GM12878 (cell line): ENCODE measurements around the gene CLEC4E. TPM values are rescaled to one million over a fixed set of nuclear protein-coding genes. Genes with fewer than 3 reads are reported as not detected.

Source experiments
- ATAC-seq: fragments of 200-7000 bp; cut with Tn5 transposase; 3 replicates; pipeline ENCODE4 v1.9.1; 2020; ENCODE audit warnings: mild to moderate bottlenecking, moderate library complexity
- BruUV-seq: library from RNA; stranded (reverse); fragments of 400-500 nt; replicated peaks from 2 replicates; lab custom pipeline; 2021; lab: Mats Ljungman, UMichigan
- CTCF ChIA-PET: fragments of 300-600 bp; sonication (Branson Sonifier 250); formaldehyde crosslinking; extraction: SDS; loops from one replicate; lab custom pipeline; 2021; ENCODE audit warnings: inconsistent platforms; lab: Yijun Ruan, JAX
- POLR2A ChIA-PET: fragments of 350-600 bp; formaldehyde crosslinking; extraction: SDS; loops from one replicate; lab custom pipeline; 2021; ENCODE audit warnings: inconsistent platforms; lab: Charles Lee
- RAD21 ChIA-PET: fragments of 300-600 bp; sonication (Branson Sonifier 250); formaldehyde crosslinking; loops from one replicate; lab custom pipeline; 2023; ENCODE audit warnings: antibody characterized with exemption; ENCODE audit not compliant: unreplicated experiment; lab: Charles Lee
- SMC1A ChIA-PET: fragments of 300-600 bp; sonication (Branson Sonifier 250); formaldehyde crosslinking; loops from one replicate; lab custom pipeline; 2023; ENCODE audit not compliant: unreplicated experiment, uncharacterized antibody; lab: Charles Lee
- DNase-seq: peaks from one replicate; pipeline ENCODE4 v3.0.0-alpha.2; 2011; ENCODE audit warnings: low read depth, low spot score
- FAIRE-seq: peaks from 3 replicates; lab custom pipeline; 2011; peaks lifted over from hg19 to GRCh38; lab: Jason Lieb, UNC
- H2AFZ ChIP-seq: 2 replicates; pipeline ENCODE4 v1.6.0; 2011; ENCODE audit warnings: low read depth, low read length, control low read depth; ENCODE audit not compliant: control insufficient read depth
- H3K27ac ChIP-seq: 2 replicates; pipeline ENCODE4 v1.5.1; 2011; ENCODE audit warnings: control low read depth; ENCODE audit not compliant: control insufficient read depth, insufficient read depth
- H3K27me3 ChIP-seq, 2 experiments: replicated peaks in 1 of 2; 2 replicates each; pipeline versions ENCODE4 v1.6.0 to v1.6.1; 2011; ENCODE audit warnings: low read length in 1 of 2; ENCODE audit not compliant: control insufficient read depth in 2 of 2, insufficient read depth in 2 of 2
- H3K36me3 ChIP-seq, 2 experiments: 2 replicates each; pipeline ENCODE4 v1.5.1; 2011; ENCODE audit warnings: low read length in 1 of 2; ENCODE audit not compliant: control insufficient read depth in 2 of 2, insufficient read depth in 2 of 2
- H3K4me1 ChIP-seq: 2 replicates; pipeline ENCODE4 v1.6.1; 2011; ENCODE audit warnings: mild to moderate bottlenecking, low read length, moderate library complexity, mixed read lengths; ENCODE audit not compliant: control insufficient read depth, insufficient read depth
- H3K4me2 ChIP-seq: 2 replicates; pipeline ENCODE4 v1.6.0; 2011; ENCODE audit warnings: control low read depth; ENCODE audit not compliant: control insufficient read depth, insufficient read depth
- H3K4me3 ChIP-seq: fragments of 200-600 bp; sonication (generic); 2 replicates; pipeline ENCODE4 v1.5.1; 2016
- H3K79me2 ChIP-seq: 2 replicates; pipeline ENCODE4 v1.6.0; 2011; ENCODE audit warnings: low read length; ENCODE audit not compliant: control insufficient read depth, insufficient read depth
- H3K9ac ChIP-seq: 2 replicates; pipeline ENCODE4 v1.8.0; 2011; ENCODE audit warnings: low read length, control low read depth, mixed read lengths; ENCODE audit not compliant: control insufficient read depth, insufficient read depth
- H3K9me3 ChIP-seq: replicated peaks from 3 replicates; pipeline ENCODE4 v1.5.1; 2011; ENCODE audit warnings: mild to moderate bottlenecking, low read length; ENCODE audit not compliant: control insufficient read depth, insufficient read depth
- H4K20me1 ChIP-seq: 2 replicates; pipeline ENCODE4 v1.6.0; 2011; ENCODE audit not compliant: control insufficient read depth, insufficient read depth
- ASH2L ChIP-seq: fragments of 300-600, 200-600 bp; sonication (generic); IDR thresholded peaks from 2 replicates; pipeline ENCODE4 v1.6.1; 2017; ENCODE audit warnings: low read depth, mild to moderate bottlenecking, borderline replicate concordance
- CHD4 ChIP-seq: fragments of 200-600 bp; sonication (generic); IDR thresholded peaks from 2 replicates; pipeline ENCODE4 v1.6.1; 2016; ENCODE audit warnings: mild to moderate bottlenecking
- DPF2 ChIP-seq: fragments of 450-650 bp; IDR thresholded peaks from 2 replicates; pipeline ENCODE4 v1.6.1; 2017; ENCODE audit warnings: mild to moderate bottlenecking
- FOXK2 ChIP-seq: fragments of 450-650 bp; IDR thresholded peaks from 2 replicates; pipeline ENCODE4 v1.6.1; 2017; ENCODE audit warnings: mild to moderate bottlenecking, moderate library complexity
- HDAC6 ChIP-seq: fragments of 200-600 bp; sonication (generic); IDR thresholded peaks from one replicate; pipeline ENCODE4 v1.8.0; 2017; ENCODE audit warnings: antibody characterized with exemption; ENCODE audit not compliant: unreplicated experiment
- RAD51 ChIP-seq: fragments of 450-650 bp; IDR thresholded peaks from 2 replicates; pipeline ENCODE4 v1.6.1; 2016; ENCODE audit warnings: moderate library complexity, mild to moderate bottlenecking, inconsistent platforms
- RCOR1 ChIP-seq: conservative IDR thresholded peaks from 2 replicates; pipeline ENCODE4 v1.6.1; 2012; ENCODE audit warnings: low read depth, low read length, improper control_type of control experiment
- SIN3A ChIP-seq: IDR thresholded peaks from 2 replicates; pipeline ENCODE4 v1.6.1; 2012; ENCODE audit warnings: low read depth, low read length, improper control_type of control experiment
- SIX5 ChIP-seq: IDR thresholded peaks from 2 replicates; pipeline ENCODE4 v1.6.1; 2011; ENCODE audit warnings: mild to moderate bottlenecking, low read depth, low read length, moderate library complexity; ENCODE audit not compliant: severe bottlenecking
- TAF1 ChIP-seq: IDR thresholded peaks from 2 replicates; pipeline ENCODE4 v1.6.1; 2011; ENCODE audit warnings: mild to moderate bottlenecking, low read depth, low read length, borderline replicate concordance
- TCF7 ChIP-seq: IDR thresholded peaks from 2 replicates; pipeline ENCODE4 v1.6.1; 2014; ENCODE audit warnings: antibody characterized with exemption, borderline replicate concordance
- ZBTB33 ChIP-seq: fragments of 450-650 bp; IDR thresholded peaks from 2 replicates; pipeline ENCODE4 v1.6.1; 2017; ENCODE audit warnings: mild to moderate bottlenecking
- ZNF384 ChIP-seq: IDR thresholded peaks from 2 replicates; pipeline ENCODE4 v1.6.1; 2012; ENCODE audit warnings: low read depth, mild to moderate bottlenecking, low read length, improper control_type of control experiment, borderline replicate concordance
- ZNF622 ChIP-seq: fragments of 450-650 bp; IDR thresholded peaks from 2 replicates; pipeline ENCODE4 v1.6.1; 2017; ENCODE audit warnings: mild to moderate bottlenecking, inconsistent platforms
- WGBS: methylation state at CpG from one replicate; pipeline ENCODE4 v1.1.6; 2016; ENCODE audit warnings: low lambda C conversion rate; ENCODE audit not compliant: insufficient replicate concordance, insufficient coverage; ENCODE audit errors: missing lambda C conversion rate; 5-methylcytosine and 5-hydroxymethylcytosine counted together
- in situ Hi-C: fragments of 300-500 bp; cut with MboI; formaldehyde crosslinking; loops from 9 replicates; pipeline ENCODE4 v1.14.3; 2018; ENCODE audit warnings: mixed read lengths
- intact Hi-C: fragments of 100-400 bp; cut with micrococcal nuclease; formaldehyde crosslinking; loops from one replicate; pipeline ENCODE4 v1.14.2; 2022; ENCODE audit not compliant: unreplicated experiment
- polyA plus RNA-seq, 11 experiments: library from polyadenylated mRNA; depleted of rRNA in 4 of 11; unstranded in 6 of 11; stranded (reverse) in 5 of 11; fragments of >200 nt; fragmentation: Nextera tagmentation in 4 of 11; fragmentation: Illumina TruSeq in 1 of 11; extraction: Ambion mirVana in 4 of 11; extraction: Trizol in 1 of 11; gene quantifications; 1 replicate in 1 of 11; 2 replicates in 10 of 11; pipeline versions ENCODE4 v1.2.1 to v1.2.3, GENCODE V29; 2011 to 2016; ENCODE audit warnings: inconsistent platforms in 2 of 11, missing spikeins in 2 of 11, low read depth in 1 of 11
- total RNA-seq, 4 experiments: library from RNA; depleted of rRNA in 3 of 4; stranded (reverse); fragments of >200 nt in 3 of 4; fragmentation: Illumina TruSeq in 1 of 4; extraction: Trizol in 1 of 4; gene quantifications; 2 replicates each; pipeline versions ENCODE4 v1.2.1 to v1.2.3, GENCODE V29; 2013 to 2021
- TF ChIP-seq, protein P1 (sequence below): fragments of 450-650 bp; IDR thresholded peaks from 2 replicates; pipeline ENCODE4 v1.6.1; 2017; ENCODE audit warnings: mild to moderate bottlenecking, low read depth, inconsistent platforms; ENCODE audit not compliant: poor library complexity, severe bottlenecking

The CLEC4E gene
- total and polyA plus RNA-seq, 10 of the 15 experiments (the other 5 are each of a cell fraction or from before 2014, with no cell fraction given) = not detected

GRCh38 chr12:8549381-8549780 lies 8.7 kb upstream of the CLEC4E start:
- H4K20me1 ChIP-seq = no peaks in the 10 kb centered on the region
- no peaks in the 10 kb centered on the region for H3K27me3 ChIP-seq
- RAD21 ChIA-PET = no interaction called here
- POLR2A ChIA-PET = interaction anchor here (0.7 kb wide), 1 partner anchor 9 kb away, joined by 3 read pairs; no protein-coding TSS in a partner anchor
- H3K79me2 ChIP-seq = no peaks in the 10 kb centered on the region
- CTCF ChIA-PET = interaction anchor here (0.7 kb wide), 1 partner anchor 42 kb away, joined by 4 read pairs; no protein-coding TSS in a partner anchor
- no peak overlapping the region for H3K9ac ChIP-seq
- ATAC-seq (no peak), FAIRE-seq (no peak), DNase-seq (no peak)
- intact Hi-C loops (loop anchor here (10.0 kb wide), 2 partner anchors 135 to 495 kb away; no protein-coding TSS in a partner anchor), in situ Hi-C loops (loop anchor here (25.0 kb wide), 1 partner anchor 338 kb away; no protein-coding TSS in a partner anchor)
- no peaks in the 10 kb centered on the region for H3K4me1 ChIP-seq
- H3K27ac ChIP-seq = no peak overlapping the region
- WGBS = 60% methylated on average over 5 of the region's 5 CpGs
- H3K4me2 ChIP-seq = no peak overlapping the region
- TF ChIP-seq ZNF622 = no peak
- no peak for TF ChIP-seq RAD51
- H3K36me3 ChIP-seq = no peaks in the 10 kb centered on the region
- H2AFZ ChIP-seq = no peak overlapping the region
- no TSS peak for BruUV-seq
- no peak overlapping the region for H3K4me3 ChIP-seq
- H3K9me3 ChIP-seq = no peaks in the 10 kb centered on the region
- SMC1A ChIA-PET = interaction anchor here (6.2 kb wide), 1 partner anchor 62 kb away, joined by 89 read pairs; the partner anchor contains the start of gene AICDA

- DNase-seq (no peak), ATAC-seq (no peak), FAIRE-seq (no peak)
- Histone ChIP-seq H3K79me2 (no peaks in the 10 kb centered on the region), H3K9me3 (no peaks in the 10 kb centered on the region), H3K4me1 (no peaks in the 10 kb centered on the region), H3K36me3 (no peaks in the 10 kb centered on the region), H2AFZ (no peak overlapping the region), H3K4me3 (no peak overlapping the region), H3K27me3 (no peaks in the 10 kb centered on the region), H3K27ac (no peak overlapping the region), H4K20me1 (no peaks in the 10 kb centered on the region), H3K4me2 (no peak overlapping the region), H3K9ac (no peak overlapping the region)
- BruUV-seq = no TSS peak
- 98% methylated on average over 2 of the region's 2 CpGs for WGBS
- in situ Hi-C loops (loop anchor here (25.0 kb wide), 1 partner anchor 339 kb away; no protein-coding TSS in a partner anchor), intact Hi-C loops (loop anchor here (10.0 kb wide), 2 partner anchors 137 to 497 kb away; no protein-coding TSS in a partner anchor)
- ChIA-PET SMC1A (interaction anchor here (1.0 to 6.2 kb wide), 3 partner anchors 63 to 502 kb away, joined by 4 to 89 read pairs (median 6); partner anchors contain the start of gene AICDA), CTCF (interaction anchor here (1.0 to 3.3 kb wide), 5 partner anchors 43 to 502 kb away, joined by 3 to 24 read pairs (median 4); no protein-coding TSS in a partner anchor), RAD21 (no interaction called here), POLR2A (no interaction called here)
- TF ChIP-seq SIX5 (no peak), TCF7 (no peak), HDAC6 (no peak), ZBTB33 (no peak), ZNF384 (no peak), CHD4 (no peak), ASH2L (no peak), TAF1 (no peak), DPF2 (no peak), SIN3A (no peak), FOXK2 (no peak), RCOR1 (no peak)
- TF ChIP-seq, protein P1, sequence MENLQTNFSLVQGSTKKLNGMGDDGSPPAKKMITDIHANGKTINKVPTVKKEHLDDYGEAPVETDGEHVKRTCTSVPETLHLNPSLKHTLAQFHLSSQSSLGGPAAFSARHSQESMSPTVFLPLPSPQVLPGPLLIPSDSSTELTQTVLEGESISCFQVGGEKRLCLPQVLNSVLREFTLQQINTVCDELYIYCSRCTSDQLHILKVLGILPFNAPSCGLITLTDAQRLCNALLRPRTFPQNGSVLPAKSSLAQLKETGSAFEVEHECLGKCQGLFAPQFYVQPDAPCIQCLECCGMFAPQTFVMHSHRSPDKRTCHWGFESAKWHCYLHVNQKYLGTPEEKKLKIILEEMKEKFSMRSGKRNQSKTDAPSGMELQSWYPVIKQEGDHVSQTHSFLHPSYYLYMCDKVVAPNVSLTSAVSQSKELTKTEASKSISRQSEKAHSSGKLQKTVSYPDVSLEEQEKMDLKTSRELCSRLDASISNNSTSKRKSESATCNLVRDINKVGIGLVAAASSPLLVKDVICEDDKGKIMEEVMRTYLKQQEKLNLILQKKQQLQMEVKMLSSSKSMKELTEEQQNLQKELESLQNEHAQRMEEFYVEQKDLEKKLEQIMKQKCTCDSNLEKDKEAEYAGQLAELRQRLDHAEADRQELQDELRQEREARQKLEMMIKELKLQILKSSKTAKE = no peak
Measured at GRCh38 chr12:8548192-8548591, 7.5 kb upstream of the CLEC4E start.
